HS-5 (cell line): ENCODE results near the gene FLAD1.

ENCODE experiments used
- DNase-seq: peaks from one replicate; pipeline ENCODE4 v3.0.0-alpha.2; 2012; ENCODE audit warnings: low read depth

The FLAD1 gene

DNA sequence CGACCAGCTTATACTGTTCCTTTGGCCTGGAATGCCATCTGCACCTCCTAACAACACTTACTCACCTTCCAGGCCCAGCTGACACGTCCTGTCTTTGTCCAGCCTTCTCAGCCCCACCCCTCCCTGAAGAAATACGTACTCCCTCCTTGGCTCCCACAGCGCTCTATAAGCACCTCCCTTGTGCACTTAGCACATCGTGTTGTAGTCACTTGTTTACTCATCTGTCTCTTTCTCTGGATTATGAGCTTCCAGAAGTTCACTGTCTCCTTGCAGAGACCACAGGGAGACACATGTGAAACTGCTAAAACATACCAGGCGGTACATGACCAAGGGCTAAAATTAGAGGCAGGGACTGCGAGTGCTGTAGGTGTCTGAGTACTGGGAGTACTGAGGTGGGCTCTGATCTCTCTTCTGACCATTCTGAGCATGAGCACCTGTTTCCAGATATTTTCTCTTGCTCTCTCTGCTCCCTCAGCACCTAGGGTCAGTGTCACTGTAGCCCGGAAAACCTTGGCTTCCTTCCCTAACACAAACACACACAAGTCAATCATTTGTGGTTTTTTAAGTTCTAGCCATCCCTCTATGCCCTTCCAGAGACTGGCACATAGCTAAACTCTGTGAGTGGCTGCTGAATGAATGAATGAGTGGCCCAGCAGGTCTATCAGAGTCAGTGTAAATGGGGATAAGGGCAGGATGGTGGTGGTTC lies 55.6 kb downstream of the FLAD1 start:
- DNase-seq, result no peak

DNA sequence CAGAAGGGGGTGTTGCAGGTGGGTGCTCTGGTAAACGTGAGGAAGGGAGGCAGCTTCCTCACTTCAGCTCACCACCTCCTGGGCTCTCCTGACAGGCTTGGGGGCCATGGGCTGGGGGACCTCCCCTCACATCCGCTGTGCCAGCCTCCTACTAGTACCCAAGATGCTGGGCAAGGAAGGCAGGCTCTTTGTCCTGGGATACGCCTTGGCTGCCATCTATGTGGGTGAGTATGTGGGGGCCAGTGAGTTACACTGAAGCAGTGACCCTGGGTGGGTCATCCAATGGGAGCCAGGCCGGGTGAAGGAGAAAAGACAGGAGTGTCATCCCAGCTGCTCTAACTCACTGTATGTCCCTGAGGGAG lies 56.1 kb downstream of the FLAD1 start:
- no peak for DNase-seq

- no peak for DNase-seq
Observed at GRCh38 chr1:155040358-155041093, 57.4 kb downstream of the FLAD1 start.
